T-helper 1 cell treated with Interleukin-12 subunit alpha and Interleukin-12 subunit beta and Interleukin-4 antibody, amounts not matched to agents 30 μg/mL and 1 μg/mL, for 36 hours (primary cell): ENCODE measurements around the gene AKAP17A.

ENCODE experiments used
- H3K27ac Mint-ChIP-seq: one replicate; pipeline ENCODE4 v1.8.0; 2021; ENCODE audit warnings: mild to moderate bottlenecking, mixed read lengths
- H3K27me3 Mint-ChIP-seq: one replicate; pipeline ENCODE4 v1.8.0; 2021; ENCODE audit warnings: low read depth, mixed read lengths
- H3K36me3 Mint-ChIP-seq: one replicate; pipeline ENCODE4 v1.8.0; 2021; ENCODE audit warnings: low read depth, mixed read lengths
- H3K4me1 Mint-ChIP-seq: one replicate; pipeline ENCODE4 v1.8.0; 2021; ENCODE audit warnings: low read depth, mixed read lengths
- H3K4me3 Mint-ChIP-seq: one replicate; pipeline ENCODE4 v1.8.0; 2021; ENCODE audit warnings: mild to moderate bottlenecking, moderate library complexity, mixed read lengths
- H3K9me3 Mint-ChIP-seq: one replicate; pipeline ENCODE4 v1.8.0; 2021; ENCODE audit warnings: mixed read lengths

The AKAP17A gene

DNA sequence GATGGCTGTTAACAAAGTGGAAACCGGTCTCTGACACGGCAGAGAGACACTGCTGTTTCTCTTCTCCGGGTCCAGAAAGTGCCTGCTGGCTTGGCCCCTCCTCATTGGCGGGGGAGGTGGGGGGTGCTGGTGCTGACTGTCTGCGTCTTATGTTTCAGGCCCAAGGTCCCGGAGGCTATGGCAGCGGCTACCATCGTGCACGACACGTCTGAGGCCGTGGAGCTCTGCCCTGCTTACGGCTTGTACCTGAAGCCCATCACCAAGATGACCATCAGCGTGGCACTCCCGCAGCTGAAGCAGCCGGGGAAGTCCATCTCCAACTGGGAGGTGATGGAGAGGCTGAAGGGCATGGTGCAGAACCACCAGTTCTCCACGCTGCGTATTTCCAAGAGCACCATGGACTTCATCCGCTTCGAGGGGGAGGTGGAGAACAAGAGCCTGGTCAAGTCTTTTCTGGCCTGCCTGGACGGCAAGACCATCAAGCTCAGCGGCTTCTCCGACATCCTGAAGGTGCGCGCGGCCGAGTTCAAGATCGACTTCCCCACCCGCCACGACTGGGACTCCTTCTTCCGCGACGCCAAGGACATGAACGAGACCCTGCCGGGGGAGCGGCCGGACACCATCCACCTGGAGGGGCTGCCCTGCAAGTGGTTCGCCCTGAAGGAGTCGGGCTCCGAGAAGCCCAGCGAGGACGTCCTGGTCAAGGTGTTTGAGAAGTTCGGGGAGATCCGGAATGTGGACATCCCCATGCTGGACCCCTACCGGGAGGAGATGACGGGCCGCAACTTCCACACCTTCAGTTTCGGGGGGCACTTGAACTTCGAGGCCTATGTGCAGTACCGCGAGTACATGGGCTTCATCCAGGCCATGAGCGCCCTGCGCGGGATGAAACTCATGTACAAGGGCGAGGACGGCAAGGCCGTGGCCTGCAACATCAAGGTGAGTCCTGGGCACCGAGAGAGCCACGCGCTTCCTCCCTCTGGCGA is 2.2 kb downstream of the AKAP17A start:
- H3K4me3 Mint-ChIP-seq, result peak overlapping the region; percentile 92
- H3K27ac Mint-ChIP-seq, result no peak overlapping the region
- no peaks in the 10 kb centered on the region for H3K9me3 Mint-ChIP-seq
- H3K27me3 Mint-ChIP-seq, result no peaks in the 10 kb centered on the region
- H3K36me3 Mint-ChIP-seq, result peaks cover 30% of the 10 kb centered on the region
- H3K4me1 Mint-ChIP-seq, result peaks cover 22% of the 10 kb centered on the region

DNA sequence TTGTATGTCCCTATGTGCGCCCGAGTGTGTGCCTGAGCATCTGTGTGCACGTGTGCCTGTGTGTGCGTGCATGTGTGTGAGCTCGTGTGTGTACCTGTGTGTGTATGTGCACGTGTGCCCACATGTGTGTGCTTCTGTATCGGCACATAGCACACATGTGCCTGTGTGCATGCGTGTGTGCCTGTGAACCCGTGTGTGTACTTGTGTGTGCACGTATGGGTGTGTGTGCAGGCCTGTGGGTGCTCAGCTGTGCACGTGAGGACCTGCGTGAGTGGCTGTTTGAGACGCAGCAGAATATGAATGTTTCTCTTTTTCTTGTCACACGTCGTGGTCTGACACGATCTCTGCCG is 4.3 kb downstream of the AKAP17A start:
- Mint-ChIP-seq H3K36me3 (peaks cover 39% of the 10 kb centered on the region), H3K4me3 (no peak overlapping the region), H3K27ac (no peak overlapping the region), H3K27me3 (no peaks in the 10 kb centered on the region), H3K4me1 (peaks cover 19% of the 10 kb centered on the region), H3K9me3 (no peaks in the 10 kb centered on the region)

DNA sequence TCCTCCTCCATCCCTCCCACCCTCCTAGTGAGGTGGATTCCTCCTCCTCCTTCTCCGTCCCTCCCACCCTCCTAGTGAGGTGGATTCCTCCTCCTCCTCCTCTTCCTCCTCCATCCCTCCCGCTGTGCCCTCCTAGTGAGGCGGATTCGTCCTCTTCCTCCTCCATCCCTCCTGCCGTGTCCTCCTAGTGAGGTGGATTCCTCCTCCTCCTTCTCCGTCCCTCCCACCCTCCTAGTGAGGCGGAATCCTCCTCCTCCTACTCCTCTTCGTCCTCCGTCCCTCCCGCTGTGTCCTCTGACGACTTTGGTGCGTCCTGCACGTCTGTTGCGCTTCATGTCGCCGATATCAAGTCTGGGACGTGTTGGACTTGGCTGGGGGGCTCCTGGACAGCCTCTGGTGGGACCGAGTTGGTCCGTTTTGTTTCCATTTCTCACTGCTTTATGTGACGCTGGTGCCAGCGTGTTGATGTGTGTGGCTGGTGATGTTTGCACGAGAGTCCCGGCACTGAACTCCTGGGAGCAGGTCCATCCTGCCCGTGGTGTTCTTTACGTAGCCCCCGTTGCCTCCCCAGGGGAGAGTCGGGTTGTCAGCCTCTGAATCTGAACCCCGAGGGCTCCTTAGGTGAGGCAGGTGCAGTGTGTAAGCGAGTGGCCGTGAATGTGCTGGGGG is 5.4 kb downstream of the AKAP17A start:
- no peak overlapping the region for H3K27ac Mint-ChIP-seq
- H3K9me3 Mint-ChIP-seq, result no peaks in the 10 kb centered on the region
- peaks cover 43% of the 10 kb centered on the region for H3K36me3 Mint-ChIP-seq
- peaks cover 19% of the 10 kb centered on the region for H3K4me1 Mint-ChIP-seq
- H3K27me3 Mint-ChIP-seq, result no peaks in the 10 kb centered on the region
- no peak overlapping the region for H3K4me3 Mint-ChIP-seq

DNA sequence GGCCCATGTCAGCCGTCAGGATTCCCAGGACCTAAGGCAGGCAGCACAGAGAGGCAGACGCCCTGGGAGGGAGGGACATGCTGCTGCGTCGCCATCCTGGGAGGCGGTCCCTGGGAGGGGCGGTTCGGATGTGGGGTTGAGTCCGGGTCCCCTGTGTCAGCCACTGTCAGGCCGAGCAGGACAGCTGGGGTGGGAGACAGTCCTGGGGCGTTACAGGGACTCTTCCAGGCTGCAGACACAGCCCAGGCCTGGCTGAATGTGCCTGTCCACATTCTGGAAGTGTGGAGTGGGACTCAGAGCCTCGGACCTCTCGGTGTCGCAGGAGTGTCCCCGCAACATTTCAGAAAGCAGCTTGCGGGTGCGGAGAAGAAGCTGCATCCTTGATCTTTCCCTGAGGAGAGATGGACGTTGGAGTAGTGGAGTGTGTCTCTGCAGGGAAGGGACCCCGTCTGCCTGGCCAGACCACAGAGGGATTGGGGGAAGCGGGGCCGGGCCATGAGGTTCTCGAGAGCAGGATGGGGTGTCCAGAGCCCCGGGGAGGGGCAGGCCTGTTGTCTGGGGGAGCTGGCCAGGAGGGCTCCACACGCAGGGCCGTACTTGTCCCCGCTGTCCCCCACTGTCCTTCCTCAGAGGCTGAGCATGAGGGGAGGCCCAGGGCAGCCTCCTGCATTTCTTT is 6.1 kb downstream of the AKAP17A start:
- Mint-ChIP-seq H3K36me3 (peaks cover 50% of the 10 kb centered on the region), H3K4me3 (no peak overlapping the region), H3K27ac (no peak overlapping the region)

DNA sequence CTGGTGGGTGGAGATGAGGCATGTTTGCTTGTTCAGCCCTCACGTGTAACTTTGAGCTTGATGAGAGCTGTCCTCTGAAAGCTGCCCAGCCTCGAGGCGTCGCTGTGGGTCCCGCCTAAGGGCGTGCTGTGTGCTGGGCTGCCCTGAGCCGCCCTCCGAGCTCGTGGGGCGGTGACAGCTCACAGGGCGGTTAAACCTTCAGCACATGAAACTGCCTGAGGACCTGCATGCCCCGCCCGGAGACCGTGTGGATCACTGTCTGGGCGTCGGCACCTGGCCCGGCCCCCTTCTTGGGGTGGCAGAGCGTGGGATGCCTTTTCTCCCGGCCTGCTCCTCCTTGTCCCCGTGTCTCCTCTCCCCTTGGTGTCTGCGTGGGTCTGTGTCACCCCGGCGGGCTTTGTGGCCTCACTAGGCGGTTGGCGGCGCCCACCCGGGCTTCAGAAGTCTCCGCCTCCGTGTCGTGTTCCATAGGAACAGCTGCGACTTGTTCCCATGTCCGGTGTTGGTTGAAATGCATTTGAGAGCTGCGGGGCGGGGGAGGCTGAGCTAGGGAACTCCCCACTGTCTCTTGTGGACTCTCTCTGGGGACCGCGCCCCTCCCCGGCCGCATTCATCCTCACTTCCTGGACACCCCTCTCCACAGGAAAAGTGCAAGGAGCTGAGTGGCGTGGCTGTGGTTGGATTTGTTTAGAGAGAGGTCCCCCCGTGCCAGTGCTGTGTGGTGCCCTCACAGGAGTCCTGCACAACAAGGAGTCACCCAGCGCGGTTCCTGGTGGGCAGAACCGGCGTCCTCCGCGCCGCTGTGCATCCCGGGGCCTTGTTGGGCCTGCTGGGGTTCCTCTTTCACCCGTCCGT is 6.8 kb downstream of the AKAP17A start:
- peaks cover 54% of the 10 kb centered on the region for H3K36me3 Mint-ChIP-seq
- H3K27ac Mint-ChIP-seq, result no peak overlapping the region

More for the DNA sequence above, 6.1 kb downstream of the AKAP17A start:
- H3K27me3 Mint-ChIP-seq, result no peaks in the 10 kb centered on the region
- H3K4me1 Mint-ChIP-seq, result peaks cover 19% of the 10 kb centered on the region
- no peaks in the 10 kb centered on the region for H3K9me3 Mint-ChIP-seq

DNA sequence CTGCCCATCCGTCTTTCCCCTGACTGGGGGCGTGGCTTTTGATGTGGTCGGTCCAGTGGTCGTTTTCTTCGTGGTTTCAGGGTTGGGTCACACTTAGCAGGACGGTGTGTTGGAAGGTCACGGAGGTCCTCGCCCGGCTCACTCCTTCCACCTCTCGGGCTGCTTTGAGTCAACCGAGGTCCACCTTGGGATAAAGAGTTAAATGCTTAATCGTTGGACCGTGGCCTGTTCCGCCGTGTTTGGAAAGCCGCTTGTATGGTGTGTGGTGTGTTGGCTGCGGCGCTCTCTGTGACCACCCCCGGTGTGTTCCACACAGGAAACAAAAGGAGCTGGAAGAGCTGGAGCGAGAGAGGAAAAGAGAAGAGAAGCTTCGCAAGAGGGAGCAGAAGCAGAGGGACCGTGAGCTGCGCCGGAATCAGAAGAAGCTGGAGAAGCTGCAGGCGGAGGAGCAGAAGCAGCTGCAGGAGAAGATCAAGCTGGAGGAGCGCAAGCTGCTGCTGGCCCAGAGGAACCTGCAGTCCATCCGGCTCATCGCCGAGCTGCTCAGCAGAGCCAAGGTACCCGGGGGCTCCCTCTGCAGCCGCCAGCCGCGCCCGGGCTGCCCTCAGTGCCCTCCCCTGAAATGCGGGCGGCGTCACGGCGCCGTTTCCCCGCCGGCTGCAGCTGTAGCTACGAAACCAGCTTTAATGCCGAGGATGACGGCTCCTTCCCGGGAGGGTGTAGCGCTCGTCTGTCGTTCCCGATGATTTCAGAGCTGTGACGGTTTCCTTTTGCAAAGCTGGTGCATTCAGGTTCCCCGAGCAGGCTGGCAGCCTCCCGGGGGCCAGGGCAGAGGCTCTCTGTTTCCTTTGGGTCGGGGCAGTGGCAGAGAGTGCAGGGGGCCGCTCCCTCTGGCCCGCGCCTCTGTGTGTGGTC is 7.7 kb downstream of the AKAP17A start:
- Mint-ChIP-seq H3K36me3 (peaks cover 49% of the 10 kb centered on the region), H3K9me3 (no peaks in the 10 kb centered on the region), H3K27ac (no peak overlapping the region), H3K27me3 (no peaks in the 10 kb centered on the region), H3K4me1 (peaks cover 9% of the 10 kb centered on the region), H3K4me3 (no peak overlapping the region)

More for the DNA sequence above, 6.8 kb downstream of the AKAP17A start:
- Mint-ChIP-seq H3K27me3 (no peaks in the 10 kb centered on the region), H3K4me1 (peaks cover 11% of the 10 kb centered on the region), H3K9me3 (no peaks in the 10 kb centered on the region), H3K4me3 (no peak overlapping the region)

DNA sequence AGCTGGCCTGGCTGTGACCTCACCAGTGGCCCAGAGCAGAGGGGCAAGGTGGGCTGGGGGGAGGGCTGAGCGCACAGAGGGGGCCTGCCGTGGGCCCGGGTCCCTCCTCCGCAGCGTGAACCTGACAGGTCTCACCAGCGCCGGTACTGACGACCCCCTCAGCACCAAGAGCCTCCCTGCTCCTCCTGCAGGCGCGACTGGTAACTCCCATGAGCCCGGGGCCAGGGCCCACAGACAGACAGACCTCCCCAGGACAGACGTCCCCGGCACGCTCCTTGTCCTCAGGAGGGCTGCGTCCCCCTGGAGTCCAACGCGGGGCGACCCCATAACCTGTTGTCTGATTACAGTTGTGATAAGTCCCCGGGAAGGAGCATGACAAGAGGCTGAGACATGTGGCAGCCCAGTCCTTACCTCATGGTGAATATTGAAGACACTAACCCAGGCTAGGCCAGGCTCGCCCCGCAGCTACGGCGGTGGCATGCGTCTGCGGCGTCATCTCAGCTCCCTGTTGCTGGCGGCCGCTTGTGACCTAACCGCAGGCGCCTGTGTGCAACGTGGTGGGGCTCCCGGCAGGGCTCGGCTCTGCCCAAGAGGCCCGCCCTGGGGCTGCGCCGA is 8.5 kb downstream of the AKAP17A start:
- Mint-ChIP-seq H3K4me3 (no peak overlapping the region), H3K9me3 (no peaks in the 10 kb centered on the region), H3K27me3 (no peaks in the 10 kb centered on the region), H3K36me3 (peaks cover 48% of the 10 kb centered on the region), H3K4me1 (peaks cover 8% of the 10 kb centered on the region), H3K27ac (no peak overlapping the region)

DNA sequence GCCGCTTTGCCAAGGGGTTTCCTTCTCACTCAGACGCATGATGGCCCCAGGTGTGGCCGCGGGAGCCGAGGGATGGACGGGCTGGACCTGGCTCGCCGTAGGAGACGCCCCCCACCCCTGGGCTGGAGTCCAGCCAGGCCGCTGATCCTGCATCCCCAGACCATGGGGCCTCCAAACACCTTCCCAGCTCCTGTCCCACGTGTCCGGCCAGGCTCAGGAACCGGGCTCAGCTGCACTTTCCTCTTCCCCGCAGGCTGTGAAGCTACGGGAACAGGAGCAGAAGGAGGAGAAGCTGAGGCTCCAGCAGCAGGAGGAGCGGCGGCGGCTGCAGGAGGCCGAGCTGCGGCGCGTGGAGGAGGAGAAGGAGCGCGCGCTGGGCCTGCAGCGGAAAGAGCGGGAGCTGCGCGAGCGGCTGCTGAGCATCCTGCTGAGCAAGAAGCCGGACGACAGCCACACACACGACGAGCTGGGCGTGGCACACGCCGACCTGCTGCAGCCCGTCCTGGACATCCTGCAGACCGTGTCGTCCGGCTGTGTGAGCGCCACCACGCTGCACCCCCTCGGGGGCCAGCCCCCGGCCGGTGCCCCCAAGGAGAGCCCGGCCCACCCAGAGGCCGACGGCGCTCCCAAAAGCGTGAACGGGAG is 9.1 kb downstream of the AKAP17A start:
- Mint-ChIP-seq H3K4me1 (peaks cover 4% of the 10 kb centered on the region), H3K4me3 (no peak overlapping the region), H3K27ac (no peak overlapping the region), H3K9me3 (no peaks in the 10 kb centered on the region), H3K36me3 (peaks cover 44% of the 10 kb centered on the region), H3K27me3 (no peaks in the 10 kb centered on the region)

DNA sequence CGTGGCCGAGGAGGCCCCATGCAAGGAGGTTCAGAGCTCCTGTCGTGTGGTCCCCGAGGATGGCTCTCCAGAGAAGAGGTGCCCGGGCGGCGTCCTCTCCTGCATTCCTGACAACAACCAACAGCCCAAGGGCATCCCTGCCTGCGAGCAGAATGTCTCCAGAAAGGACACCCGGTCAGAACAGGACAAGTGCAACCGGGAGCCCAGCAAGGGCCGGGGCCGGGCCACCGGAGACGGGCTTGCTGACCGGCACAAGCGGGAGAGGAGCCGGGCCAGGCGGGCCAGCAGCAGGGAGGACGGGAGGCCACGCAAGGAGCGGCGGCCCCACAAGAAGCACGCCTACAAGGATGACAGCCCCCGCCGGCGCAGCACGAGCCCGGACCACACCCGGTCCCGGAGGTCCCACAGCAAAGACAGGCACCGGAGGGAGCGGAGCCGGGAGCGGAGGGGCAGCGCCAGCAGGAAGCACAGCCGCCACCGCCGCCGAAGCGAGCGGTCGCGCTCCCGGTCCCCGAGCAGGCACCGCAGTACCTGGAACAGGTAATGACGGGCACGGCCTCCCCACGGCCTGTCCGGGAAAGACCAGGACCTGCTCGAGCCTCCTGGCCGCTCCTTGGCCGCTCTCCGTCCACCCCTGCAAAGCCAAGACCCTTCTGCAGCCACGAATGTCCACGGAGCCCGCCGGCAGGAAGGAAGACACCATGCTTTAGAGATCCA is 9.8 kb downstream of the AKAP17A start:
- Mint-ChIP-seq H3K27me3 (no peaks in the 10 kb centered on the region), H3K9me3 (no peaks in the 10 kb centered on the region), H3K36me3 (peaks cover 44% of the 10 kb centered on the region), H3K27ac (no peak overlapping the region), H3K4me3 (no peak overlapping the region), H3K4me1 (peaks cover 4% of the 10 kb centered on the region)

DNA sequence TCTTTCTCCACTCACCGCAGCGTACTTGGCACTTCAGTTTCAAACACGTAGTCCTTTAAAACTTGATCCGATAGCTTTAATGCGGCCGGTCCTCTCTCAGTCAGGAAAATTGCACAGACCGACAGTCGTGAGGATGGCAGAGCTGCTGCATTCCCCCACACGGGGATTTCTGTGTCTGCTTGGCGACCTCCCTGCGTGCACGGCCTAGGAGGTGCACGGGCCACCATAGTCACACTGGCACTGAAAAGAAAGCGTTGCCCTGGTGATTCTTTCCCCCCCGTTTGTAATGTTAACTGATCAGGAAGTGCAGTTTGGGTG is 10.3 kb downstream of the AKAP17A start:
- no peak overlapping the region for H3K27ac Mint-ChIP-seq
- H3K4me3 Mint-ChIP-seq, result no peak overlapping the region
- H3K27me3 Mint-ChIP-seq, result no peaks in the 10 kb centered on the region
- H3K4me1 Mint-ChIP-seq, result peaks cover 4% of the 10 kb centered on the region
- H3K36me3 Mint-ChIP-seq, result peaks cover 44% of the 10 kb centered on the region
- no peaks in the 10 kb centered on the region for H3K9me3 Mint-ChIP-seq

DNA sequence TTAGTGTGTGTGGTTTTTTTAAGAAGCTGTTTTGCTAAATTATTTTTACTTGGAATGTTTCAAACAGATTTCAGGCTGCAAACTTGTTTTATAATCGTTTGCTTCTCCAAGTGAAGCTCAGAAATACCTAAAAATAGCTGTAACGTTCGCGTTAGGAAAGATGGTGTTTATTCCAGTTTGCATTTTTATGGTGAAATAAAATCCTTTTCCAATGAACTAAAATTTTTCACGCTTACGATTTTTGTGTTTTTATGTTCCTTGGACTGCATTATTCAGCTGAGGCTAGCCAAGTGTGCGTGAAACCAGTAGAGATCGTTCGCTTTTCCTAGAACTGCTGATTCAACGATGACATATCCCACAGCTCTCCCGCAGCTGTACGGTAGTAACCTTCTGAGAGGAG is 10.9 kb downstream of the AKAP17A start:
- Mint-ChIP-seq H3K27ac (no peak overlapping the region), H3K4me1 (peaks cover 2% of the 10 kb centered on the region), H3K9me3 (no peaks in the 10 kb centered on the region), H3K36me3 (peaks cover 39% of the 10 kb centered on the region), H3K4me3 (no peak overlapping the region), H3K27me3 (no peaks in the 10 kb centered on the region)

DNA sequence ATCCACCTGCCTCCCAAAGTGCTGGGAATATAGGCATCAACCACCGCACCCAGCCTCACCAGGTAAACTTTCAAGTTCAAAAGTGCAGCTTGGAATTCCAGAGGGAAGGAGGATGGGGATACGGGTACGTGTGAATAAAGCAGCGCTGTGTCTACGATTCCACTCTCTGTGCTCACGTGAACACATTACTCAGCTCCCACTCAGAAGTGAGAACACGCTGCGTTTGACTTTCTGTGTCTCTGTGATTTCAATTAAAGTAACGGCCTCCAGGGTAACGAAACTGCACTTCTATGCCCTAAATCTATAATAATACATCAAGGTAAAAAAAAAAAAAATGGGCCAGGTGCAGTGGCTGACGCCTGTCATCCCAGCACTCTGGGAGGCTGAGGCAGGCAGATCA is 15.1 kb downstream of the AKAP17A start:
- Mint-ChIP-seq H3K27me3 (no peaks in the 10 kb centered on the region), H3K27ac (no peak overlapping the region), H3K9me3 (no peaks in the 10 kb centered on the region), H3K4me3 (no peak overlapping the region), H3K36me3 (peaks cover 23% of the 10 kb centered on the region), H3K4me1 (no peaks in the 10 kb centered on the region)
